Measurements from ENCODE around the gene MRPL23. TPM values are rescaled to one million over a fixed set of nuclear protein-coding genes. Genes with fewer than 3 reads are reported as not detected.

MRPL23 gene
- polyA plus RNA-seq, 1 experiment, result 63.3 TPM

GRCh38 chr11:1933416-1934334 is 13.5 kb upstream of the MRPL23 start:
- CTCF ChIA-PET, result no interaction called here
- no peak for DNase-seq (ENCODE audit: low read depth, low spot score)
- POLR2A ChIA-PET, result no interaction called here
- Histone ChIP-seq H3K27me3 (ENCODE audit: control insufficient read depth, insufficient read depth, low read length) (peaks cover 8% of the 10 kb centered on the region), H3K27ac (ENCODE audit: low read depth, low read length) (no peak overlapping the region), H3K9me3 (ENCODE audit: control insufficient read depth, insufficient read depth, low read length) (no peaks in the 10 kb centered on the region), H3K4me3 (ENCODE audit: low read depth, low read length) (no peak overlapping the region)
- TF ChIP-seq CTCF (IDR thresholded peaks at IDR 0.05; ENCODE audit: low read depth, low read length), result no peak

- CTCF ChIA-PET, result no interaction called here
- POLR2A ChIA-PET, result no interaction called here
- H3K4me3 ChIP-seq (ENCODE audit: low read depth, low read length), result no peak overlapping the region
- H3K9me3 ChIP-seq (ENCODE audit: control insufficient read depth, insufficient read depth, low read length), result no peaks in the 10 kb centered on the region; the same call in 1 of the 2 replicates
- TF ChIP-seq CTCF (IDR thresholded peaks at IDR 0.05; ENCODE audit: low read depth, low read length), result no peak
- H3K27ac ChIP-seq (ENCODE audit: low read depth, low read length), result no peak overlapping the region
- DNase-seq (ENCODE audit: low read depth, low spot score), result no peak
- peaks cover 11% of the 10 kb centered on the region for H3K27me3 ChIP-seq (ENCODE audit: control insufficient read depth, insufficient read depth, low read length)
Measured at GRCh38 chr11:1934335-1935155, 12.6 kb upstream of the MRPL23 start.

GRCh38 chr11:1935156-1936071 is 11.7 kb upstream of the MRPL23 start:
- POLR2A ChIA-PET, result no interaction called here
- no peak for DNase-seq (ENCODE audit: low read depth, low spot score)
- no peak for TF ChIP-seq CTCF (IDR thresholded peaks at IDR 0.05; ENCODE audit: low read depth, low read length)
- peaks cover 11% of the 10 kb centered on the region for H3K27me3 ChIP-seq (ENCODE audit: control insufficient read depth, insufficient read depth, low read length)
- H3K9me3 ChIP-seq (ENCODE audit: control insufficient read depth, insufficient read depth, low read length), result no peaks in the 10 kb centered on the region; the same call in 1 of the 2 replicates
- CTCF ChIA-PET, result no interaction called here
- no peak overlapping the region for H3K4me3 ChIP-seq (ENCODE audit: low read depth, low read length)
- no peak overlapping the region for H3K27ac ChIP-seq (ENCODE audit: low read depth, low read length)

- no peak for TF ChIP-seq CTCF (IDR thresholded peaks at IDR 0.05; ENCODE audit: low read depth, low read length)
- POLR2A ChIA-PET, result no interaction called here
- Histone ChIP-seq H3K9me3 (ENCODE audit: control insufficient read depth, insufficient read depth, low read length) (no peaks in the 10 kb centered on the region; the same call in 1 of the 2 replicates), H3K27me3 (ENCODE audit: control insufficient read depth, insufficient read depth, low read length) (peaks cover 11% of the 10 kb centered on the region), H3K4me3 (ENCODE audit: low read depth, low read length) (no peak overlapping the region), H3K27ac (ENCODE audit: low read depth, low read length) (no peak overlapping the region)
- no peak for DNase-seq (ENCODE audit: low read depth, low spot score)
- CTCF ChIA-PET, result no interaction called here
Measured at GRCh38 chr11:1936072-1936780, 10.9 kb upstream of the MRPL23 start.

Measured in AG04450 (cell line).